Peyer's patch (tissue), 4 donors: Measurements from ENCODE around the gene B3GALT6. TPM values are rescaled to one million over a fixed set of nuclear protein-coding genes. Genes with fewer than 3 reads are reported as not detected.
A peak's percentile ranks its signal among the peaks of the same experiment; 100 is the strongest.

Experiments
- DNase-seq, 3 donors: peaks; one replicate each; pipeline ENCODE4 v3.0.0-alpha.2; 2017 to 2019
- H3K27ac ChIP-seq, 4 donors: fragments of 200-600 bp; sonication (generic); one replicate each; pipeline ENCODE4 v1.5.1; 2016 to 2019
- H3K27me3 ChIP-seq, 2 donors: fragments of 200-600 bp; sonication (generic); one replicate each; pipeline ENCODE4 v1.5.1; 2019
- H3K36me3 ChIP-seq, 3 donors: fragments of 200-600 bp; sonication (generic); one replicate each; pipeline ENCODE4 v1.5.1; 2016 to 2019
- H3K4me1 ChIP-seq, 4 donors: fragments of 200-600 bp; sonication (generic); one replicate each; pipeline ENCODE4 v1.5.1; 2016 to 2019
- H3K4me3 ChIP-seq, 4 donors: fragments of 200-600 bp; sonication (generic); 1 replicate in 3 of 4; 2 replicates in 1 of 4; pipeline ENCODE4 v1.5.1; 2016 to 2019; ENCODE audit warnings: mild to moderate bottlenecking in 1 of 4
- H3K9me3 ChIP-seq, 4 donors: fragments of 200-600 bp; sonication (generic); one replicate each; pipeline ENCODE4 v1.5.1; 2016 to 2019; ENCODE audit warnings: mild to moderate bottlenecking in 1 of 4
- POLR2A ChIP-seq, 2 donors: fragments of 450-650 bp; IDR thresholded peaks; one replicate each; pipeline ENCODE4 v1.5.1; 2017; ENCODE audit warnings: antibody characterized with exemption in 2 of 2, mild to moderate bottlenecking in 2 of 2, moderate library complexity in 2 of 2
- total RNA-seq, 4 donors: library from RNA; depleted of rRNA; stranded (reverse); fragments of >200 nt; gene quantifications; one replicate each; pipeline ENCODE4 v1.1.0, GENCODE V29; 2016
- TF ChIP-seq, protein P1 (sequence below), 6 experiments: fragments of 450-650 bp in 4 of 6; fragments of 200-600 bp in 2 of 6; sonication (generic) in 1 of 6; IDR thresholded peaks; one replicate each; pipeline ENCODE4 v1.5.1; 2017 to 2019; ENCODE audit warnings: antibody characterized with exemption in 6 of 6, mild to moderate bottlenecking in 3 of 6, moderate library complexity in 1 of 6

Gene B3GALT6
- total RNA-seq, 4 donors from 2014 or later = 9.1 to 13.4 (median 10.6) TPM

DNA sequence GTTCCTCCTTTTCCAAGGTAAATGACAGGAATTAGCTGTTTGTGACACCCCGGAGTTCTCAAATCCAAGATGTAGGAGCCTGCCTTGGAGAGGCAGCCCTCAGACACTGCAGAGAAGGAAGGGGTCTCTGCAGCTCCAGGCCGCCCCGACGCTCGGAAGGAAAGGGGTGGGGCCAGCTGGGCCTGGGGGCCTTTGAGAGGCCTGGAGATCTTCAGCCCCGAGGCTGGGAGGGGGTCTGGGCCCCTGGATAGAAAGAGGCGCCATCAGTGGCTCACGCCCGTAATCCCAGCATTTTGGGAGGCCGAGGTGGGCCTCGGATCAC, 24.5 kb upstream of the B3GALT6 start:
- Histone ChIP-seq H3K9me3 (no peaks in the 10 kb centered on the region), H3K36me3 (no peaks in the 10 kb centered on the region), H3K4me1 (peaks cover 0 to 51% (median 30%) of the 10 kb centered on the region in 4 donors), H3K27ac (peak overlapping the region; percentile 52 to 81 (median 62)), H3K27me3 (peaks cover 0 to 8% of the 10 kb centered on the region in 2 donors), H3K4me3 (no peak overlapping the region)
- TF ChIP-seq POLR2A (IDR thresholded peaks at IDR 0.05) = no peak
- TF ChIP-seq, protein P1, sequence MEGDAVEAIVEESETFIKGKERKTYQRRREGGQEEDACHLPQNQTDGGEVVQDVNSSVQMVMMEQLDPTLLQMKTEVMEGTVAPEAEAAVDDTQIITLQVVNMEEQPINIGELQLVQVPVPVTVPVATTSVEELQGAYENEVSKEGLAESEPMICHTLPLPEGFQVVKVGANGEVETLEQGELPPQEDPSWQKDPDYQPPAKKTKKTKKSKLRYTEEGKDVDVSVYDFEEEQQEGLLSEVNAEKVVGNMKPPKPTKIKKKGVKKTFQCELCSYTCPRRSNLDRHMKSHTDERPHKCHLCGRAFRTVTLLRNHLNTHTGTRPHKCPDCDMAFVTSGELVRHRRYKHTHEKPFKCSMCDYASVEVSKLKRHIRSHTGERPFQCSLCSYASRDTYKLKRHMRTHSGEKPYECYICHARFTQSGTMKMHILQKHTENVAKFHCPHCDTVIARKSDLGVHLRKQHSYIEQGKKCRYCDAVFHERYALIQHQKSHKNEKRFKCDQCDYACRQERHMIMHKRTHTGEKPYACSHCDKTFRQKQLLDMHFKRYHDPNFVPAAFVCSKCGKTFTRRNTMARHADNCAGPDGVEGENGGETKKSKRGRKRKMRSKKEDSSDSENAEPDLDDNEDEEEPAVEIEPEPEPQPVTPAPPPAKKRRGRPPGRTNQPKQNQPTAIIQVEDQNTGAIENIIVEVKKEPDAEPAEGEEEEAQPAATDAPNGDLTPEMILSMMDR (IDR thresholded peaks at IDR 0.05) = no peak
- DNase-seq = peak in 1 of 3 donors; percentile 43

DNA sequence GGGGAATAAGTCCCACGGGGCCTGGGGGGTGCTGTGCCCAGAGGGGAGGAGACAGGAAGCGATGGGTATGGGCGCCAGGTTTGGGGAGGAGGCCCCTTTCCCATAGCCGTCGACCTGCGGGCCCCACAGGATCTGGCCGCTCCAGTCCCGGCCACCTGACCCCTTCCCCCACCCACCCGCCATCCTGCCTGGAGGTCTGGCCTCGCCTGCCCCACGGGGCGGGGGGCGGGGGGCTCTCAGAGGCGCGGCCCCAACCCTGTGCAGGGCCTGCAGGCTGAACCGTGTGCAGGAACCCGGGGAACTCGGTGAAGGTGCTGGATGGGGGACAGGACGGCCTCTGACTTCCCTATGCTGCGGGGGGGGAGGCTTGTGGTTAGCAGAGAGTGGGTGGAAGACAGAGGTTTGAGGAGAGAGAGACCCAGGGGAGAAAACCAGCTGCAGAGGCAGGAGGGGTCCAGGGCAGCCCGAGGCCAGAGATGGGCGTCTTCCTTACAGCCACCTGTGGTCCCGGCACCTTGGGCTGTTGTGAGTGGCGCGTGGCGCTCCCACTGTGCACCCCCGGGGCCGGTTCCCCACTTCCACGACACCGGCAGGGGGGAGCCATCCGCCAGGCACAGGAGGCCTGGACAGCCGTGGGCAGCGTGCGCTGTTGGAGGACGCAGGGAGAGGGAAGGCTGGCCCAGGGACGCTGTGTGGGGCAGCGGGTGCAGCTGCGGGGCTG, 23.2 kb upstream of the B3GALT6 start:
- peaks cover 0 to 64% (median 36%) of the 10 kb centered on the region in 4 donors for H3K4me1 ChIP-seq
- peak overlapping the region; percentile 52 to 81 (median 62) for H3K27ac ChIP-seq
- TF ChIP-seq, protein P1 (IDR thresholded peaks at IDR 0.05) = no peak
- TF ChIP-seq POLR2A (IDR thresholded peaks at IDR 0.05) = no peak
- H3K36me3 ChIP-seq = no peaks in the 10 kb centered on the region
- DNase-seq = peak in 2 of 3 donors; percentile 81 to 82
- H3K27me3 ChIP-seq = peaks cover 0 to 8% of the 10 kb centered on the region in 2 donors
- peak overlapping the region; percentile 12 to 33 (median 28) for H3K4me3 ChIP-seq
- H3K9me3 ChIP-seq = no peaks in the 10 kb centered on the region

DNA sequence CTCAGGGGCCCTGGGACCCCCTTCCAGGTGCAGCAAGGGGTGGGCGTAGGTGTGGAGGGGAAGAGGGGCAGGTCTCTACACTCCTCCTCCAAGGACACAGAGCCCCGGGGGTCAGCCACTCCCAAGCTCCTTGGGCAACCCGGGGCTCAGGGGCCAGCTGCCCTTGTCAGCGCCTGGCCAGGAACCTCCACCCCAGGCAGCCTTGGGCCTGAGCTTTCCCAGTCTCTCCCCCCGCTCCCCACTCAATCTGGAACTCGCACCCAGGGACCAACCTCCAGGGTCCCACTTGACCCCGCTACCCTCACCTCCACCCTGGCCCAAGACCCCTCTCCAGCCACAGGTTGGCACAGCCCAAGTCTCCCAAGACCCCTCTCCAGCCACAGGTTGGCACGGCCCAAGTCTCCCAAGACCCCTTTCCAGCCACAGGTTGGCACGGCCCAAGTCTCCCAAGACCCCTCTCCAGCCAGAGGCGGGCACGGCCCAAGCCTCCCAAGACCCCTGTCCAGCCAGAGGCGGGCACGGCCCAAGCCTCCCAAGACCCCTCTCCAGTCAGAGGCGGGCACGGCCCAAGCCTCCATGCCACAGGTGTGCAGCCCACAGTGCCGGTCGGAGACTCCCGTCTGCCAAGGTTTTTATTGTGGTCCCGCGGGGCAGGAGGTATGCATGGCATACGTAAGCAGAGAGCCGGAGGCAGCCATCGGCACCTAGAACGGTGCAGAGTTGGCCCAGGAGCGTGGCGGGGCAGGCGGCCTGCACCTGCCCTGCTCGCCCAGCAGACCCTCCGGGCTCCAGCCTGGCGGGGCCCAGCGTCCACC, 21.1 kb upstream of the B3GALT6 start:
- no peaks in the 10 kb centered on the region for H3K9me3 ChIP-seq
- no peaks in the 10 kb centered on the region for H3K36me3 ChIP-seq
- peaks cover 0 to 70% (median 46%) of the 10 kb centered on the region in 4 donors for H3K4me1 ChIP-seq
- DNase-seq = peak in 1 of 3 donors; percentile 42
- TF ChIP-seq, protein P1 (IDR thresholded peaks at IDR 0.05) = no peak
- H3K27me3 ChIP-seq = peaks cover 0 to 8% of the 10 kb centered on the region in 2 donors
- H3K4me3 ChIP-seq = no peak overlapping the region
- no peak overlapping the region for H3K27ac ChIP-seq

DNA sequence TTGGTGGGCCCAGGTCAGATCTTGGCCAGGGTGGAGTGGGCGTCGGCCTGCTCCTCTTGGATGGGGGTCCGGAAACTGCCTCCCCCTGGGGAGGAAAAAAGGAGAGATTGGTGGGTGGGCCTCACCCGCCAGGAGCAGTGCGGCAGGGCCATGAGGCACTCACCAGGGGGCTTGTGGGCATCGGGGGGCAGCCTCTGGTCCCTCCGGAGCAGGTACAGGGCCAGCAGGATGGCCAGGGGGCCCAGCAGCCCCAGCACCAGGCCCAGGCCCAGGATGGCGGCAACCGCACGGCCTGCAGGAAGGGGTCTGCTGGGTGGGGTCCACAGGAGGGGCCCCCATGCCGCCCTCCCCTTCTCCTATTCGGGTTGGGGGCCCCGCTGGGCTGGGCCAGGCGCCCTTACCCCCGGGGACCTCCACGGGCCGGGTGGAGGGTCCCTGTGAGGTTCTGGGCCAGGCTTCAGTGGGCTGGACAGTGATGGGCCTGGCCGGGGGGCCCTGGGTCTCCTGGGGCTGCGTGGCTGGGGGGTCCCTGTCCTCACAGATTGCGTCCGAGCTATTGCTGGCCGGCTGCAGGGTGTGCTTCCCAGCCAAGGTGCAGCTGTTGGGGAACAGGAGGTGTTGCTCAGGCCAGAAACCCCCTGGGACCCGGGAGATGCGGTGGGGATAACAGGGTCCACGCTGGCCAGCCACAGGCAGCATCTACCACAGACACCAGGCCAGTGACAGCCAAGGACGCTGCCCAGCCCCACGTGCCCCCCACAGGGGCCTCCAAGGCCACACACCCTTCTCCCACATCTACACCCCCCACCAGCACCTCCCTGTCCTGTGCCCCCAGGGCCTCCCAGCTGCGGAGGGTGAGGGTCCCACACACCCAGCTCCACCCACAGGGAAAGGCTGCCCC, 20.2 kb upstream of the B3GALT6 start:
- TF ChIP-seq, protein P1 (IDR thresholded peaks at IDR 0.05) = no peak
- TF ChIP-seq POLR2A (IDR thresholded peaks at IDR 0.05) = no peak
- DNase-seq = peak in 1 of 3 donors; percentile 42
- H3K4me3 ChIP-seq = peak overlapping the region; percentile 2 to 35 (median 26)
- H3K27me3 ChIP-seq = peaks cover 0 to 8% of the 10 kb centered on the region in 2 donors
- H3K27ac ChIP-seq = peak overlapping the region in 3 of 4 donors; percentile 2 to 57 (median 57)
- peaks cover 0 to 3% (median 0%) of the 10 kb centered on the region in 3 donors for H3K36me3 ChIP-seq
- H3K9me3 ChIP-seq = no peaks in the 10 kb centered on the region
- H3K4me1 ChIP-seq = peaks cover 0 to 61% (median 39%) of the 10 kb centered on the region in 4 donors

DNA sequence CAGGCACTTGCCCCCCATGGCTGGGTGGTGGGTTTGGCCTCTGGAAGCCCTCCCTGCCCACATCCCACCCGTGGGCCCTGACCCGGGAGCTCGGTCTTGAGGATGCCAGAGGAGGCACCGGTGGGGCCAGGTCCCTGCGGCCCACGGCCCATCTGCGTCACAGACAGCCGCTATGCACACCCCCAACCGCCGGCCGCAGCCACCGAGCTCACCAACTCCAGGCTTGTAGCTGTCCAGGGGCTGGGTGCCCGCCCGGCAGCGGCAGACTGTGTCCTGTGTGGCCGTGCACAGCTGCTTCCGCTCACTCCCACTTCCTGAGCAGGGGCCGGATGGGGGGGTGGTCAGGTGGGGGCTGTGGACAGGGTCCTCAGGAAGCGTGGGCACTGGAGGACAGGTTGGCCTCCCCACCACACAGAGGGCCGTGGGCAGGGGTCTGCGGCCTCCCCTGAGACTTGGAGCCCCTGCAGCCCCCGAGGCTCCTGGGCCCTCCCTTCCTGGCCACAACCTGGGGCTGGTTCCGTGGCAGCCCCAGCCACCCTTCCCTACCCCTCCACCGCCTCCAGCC, 19.2 kb upstream of the B3GALT6 start:
- peak in 2 of 3 donors; percentile 75 to 85 for DNase-seq
- H3K27ac ChIP-seq = peak overlapping the region in 3 of 4 donors; percentile 46 to 57 (median 57)

More for the DNA sequence above, 19.2 kb upstream of the B3GALT6 start:
- Histone ChIP-seq H3K4me1 (peaks cover 0 to 52% (median 28%) of the 10 kb centered on the region in 4 donors), H3K27me3 (no peaks in the 10 kb centered on the region), H3K4me3 (peak overlapping the region; percentile 2 to 35 (median 26)), H3K9me3 (no peaks in the 10 kb centered on the region), H3K36me3 (peaks cover 0 to 14% (median 0%) of the 10 kb centered on the region in 3 donors)
- TF ChIP-seq POLR2A (IDR thresholded peaks at IDR 0.05) = no peak
- TF ChIP-seq, protein P1 (IDR thresholded peaks at IDR 0.05) = no peak
